GM04503 (cell line): ENCODE data around the gene PACS2.
"Not testable (repeated sequence)": the region's sequence is repeated elsewhere in the genome, so short reads cannot be mapped to it uniquely, and the experiment has no call there.

Experiments
- DNase-seq: peaks from one replicate; pipeline ENCODE4 v3.0.0-alpha.2; 2012; ENCODE audit warnings: low read depth

PACS2 gene

GRCh38 chr14:105288936-105289335 is 25.6 kb upstream of the PACS2 start:
- DNase-seq, result not testable (repeated sequence)

- no peak for DNase-seq
Measured at GRCh38 chr14:105290621-105291346, 23.8 kb upstream of the PACS2 start.

- no peak for DNase-seq
Measured at GRCh38 chr14:105292826-105293711, 21.5 kb upstream of the PACS2 start.

GRCh38 chr14:105294142-105294597 is 20.4 kb upstream of the PACS2 start:
- DNase-seq, result peak; percentile 39

- not testable (repeated sequence) for DNase-seq
Measured at GRCh38 chr14:105297311-105297710, 17.2 kb upstream of the PACS2 start.

- no peak for DNase-seq
Measured at GRCh38 chr14:105299654-105300541, 14.7 kb upstream of the PACS2 start.

- no peak for DNase-seq
Measured at GRCh38 chr14:105300542-105301102, 13.9 kb upstream of the PACS2 start, which contains the start of gene BRF1. Gene BRF1, minus strand, starts transcription at chr14:105301001. Its CDS starts 372 bp downstream, at chr14:105300629.

GRCh38 chr14:105301103-105301914 is 13.2 kb upstream of the PACS2 start:
- peak; percentile 55 for DNase-seq

GRCh38 chr14:105301915-105302249 is 12.7 kb upstream of the PACS2 start:
- not testable (repeated sequence) for DNase-seq

- DNase-seq, result no peak
Measured at GRCh38 chr14:105303949-105304348, 10.6 kb upstream of the PACS2 start.

- no peak for DNase-seq
Measured at GRCh38 chr14:105304565-105304964, 10.0 kb upstream of the PACS2 start.

GRCh38 chr14:105305345-105305744 is 9.2 kb upstream of the PACS2 start:
- DNase-seq, result no peak

GRCh38 chr14:105305791-105306190 is 8.8 kb upstream of the PACS2 start:
- no peak for DNase-seq

GRCh38 chr14:105307052-105307727 is 7.4 kb upstream of the PACS2 start:
- no peak for DNase-seq

GRCh38 chr14:105309371-105309770 is 5.2 kb upstream of the PACS2 start:
- no peak for DNase-seq

- no peak for DNase-seq
Measured at GRCh38 chr14:105311838-105312237, 2.7 kb upstream of the PACS2 start.

GRCh38 chr14:105312973-105313372 is 1.6 kb upstream of the PACS2 start:
- no peak for DNase-seq

GRCh38 chr14:105313381-105314286 is 914 bp upstream of the PACS2 start:
- DNase-seq, result no peak

GRCh38 chr14:105315211-105315721 is 718 bp downstream of the PACS2 start:
- no peak for DNase-seq
